T-helper 2 cell treated with Interferon-gamma antibody and Interleukin-4, amounts not matched to agents 100 ng/mL and 5 ng/mL, for 36 hours (primary cell): ENCODE measurements around the gene ITGB5. TPM values are rescaled to one million over a fixed set of nuclear protein-coding genes. Genes with fewer than 3 reads are reported as not detected.

ENCODE experiments used
- intact Hi-C: fragments of 100-400 bp; cut with micrococcal nuclease; formaldehyde crosslinking; loops from one replicate; pipeline ENCODE4 v1.15.1; 2023
- total RNA-seq: library from RNA; stranded (reverse); gene quantifications from 2 replicates; pipeline ENCODE4 v1.2.3, GENCODE V29; 2022

The ITGB5 gene
- total RNA-seq, 1 donor from 2014 or later: not detected

DNA sequence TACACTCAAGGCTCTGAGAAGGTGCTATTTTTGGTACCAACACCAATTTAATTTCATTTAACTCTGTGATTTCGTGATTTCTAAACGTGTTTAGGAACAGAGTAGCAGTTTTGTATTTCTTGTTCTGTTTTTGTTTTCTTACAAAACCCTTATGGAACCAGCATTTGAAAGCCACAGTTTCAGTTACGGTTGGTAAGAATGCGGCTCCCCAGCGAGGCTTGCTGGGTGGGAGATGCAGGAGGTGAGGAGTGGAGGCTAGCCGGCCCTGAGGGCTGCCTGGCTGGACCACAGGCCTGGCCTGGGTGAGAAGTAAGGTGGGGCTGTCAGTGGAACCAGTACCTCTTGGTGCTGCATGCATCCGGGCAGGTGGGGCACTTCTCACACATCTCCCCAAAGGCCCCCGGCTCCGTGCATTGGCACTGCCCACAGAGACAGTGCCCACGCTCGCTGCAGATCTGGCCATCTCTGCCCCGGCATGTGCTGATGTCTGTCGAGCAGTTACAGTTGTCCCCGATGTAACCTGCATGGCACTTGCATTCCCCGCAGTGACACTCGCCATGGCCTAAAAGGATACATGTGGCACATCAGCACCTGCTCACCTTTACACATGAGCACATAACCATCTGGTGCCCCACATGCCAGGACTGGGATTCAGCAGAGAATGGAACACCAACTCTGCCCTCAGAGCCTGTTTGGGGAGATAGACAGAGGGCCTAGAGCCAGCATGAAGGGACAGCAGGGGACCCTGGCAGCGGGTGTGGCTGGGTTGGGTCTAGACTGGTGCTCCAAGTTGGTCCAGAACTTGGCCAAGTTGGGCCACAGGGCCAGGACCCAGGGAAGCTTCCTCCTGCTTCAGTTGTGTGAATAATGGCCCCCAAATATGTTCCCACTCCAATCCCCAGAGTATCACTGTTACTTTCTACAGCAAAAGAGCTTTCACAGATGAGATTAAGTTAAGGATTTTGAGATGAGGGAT is 113.5 kb downstream of the ITGB5 start:
- intact Hi-C loops: no loop called here

DNA sequence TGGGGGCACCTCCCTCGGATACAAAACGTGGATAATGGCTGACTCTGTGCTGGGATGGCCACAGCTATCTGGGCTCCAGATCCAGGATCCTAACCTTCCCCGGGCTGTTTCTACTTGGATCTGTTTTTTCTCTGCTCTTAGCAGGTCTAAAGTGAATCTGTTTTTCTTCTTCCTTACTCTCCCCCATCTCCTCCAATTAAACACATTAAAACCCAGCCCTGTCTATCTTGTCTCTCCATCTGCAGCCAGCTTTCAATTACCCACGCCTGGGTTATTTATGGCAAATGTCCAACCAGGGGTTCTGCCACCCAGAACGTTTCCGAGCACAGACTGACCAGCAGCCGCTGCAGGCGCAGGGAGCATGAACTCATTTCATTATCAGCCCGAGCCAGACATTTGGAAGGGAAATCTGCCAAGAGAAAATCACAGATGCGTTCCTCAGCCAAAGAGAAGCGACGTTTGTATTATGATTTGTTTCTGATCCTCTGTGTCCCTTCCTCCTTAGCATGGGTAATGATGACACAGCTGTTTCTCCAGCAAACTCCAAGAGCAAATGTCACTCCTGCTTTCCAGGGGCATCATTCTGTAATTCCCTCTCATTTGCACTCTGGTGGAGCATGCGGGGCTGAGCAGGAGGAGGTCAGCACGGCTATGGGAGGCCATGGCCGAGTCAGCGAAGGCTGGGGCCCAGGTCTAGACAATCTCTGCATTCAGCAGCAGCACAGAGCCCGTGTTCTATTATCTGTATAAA is 114.9 kb downstream of the ITGB5 start:
- intact Hi-C loops: no loop called here

DNA sequence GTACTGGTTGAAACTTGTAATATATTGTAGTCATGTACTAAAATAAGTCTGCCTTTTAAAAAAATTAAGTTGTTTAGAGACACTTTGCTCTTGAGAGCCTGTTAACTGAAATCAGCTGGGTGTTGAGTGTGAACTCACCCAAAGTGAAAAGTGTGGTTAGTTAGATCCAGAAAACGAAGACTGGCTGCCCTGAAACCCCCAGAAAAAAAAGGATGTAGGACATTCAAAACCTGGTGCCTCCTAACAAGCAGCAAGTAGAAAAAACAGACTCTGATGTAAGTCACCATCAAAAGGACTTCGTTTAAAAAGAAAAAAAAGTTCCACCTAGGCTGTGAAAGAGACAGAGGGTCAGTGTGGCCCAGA is 116.1 kb downstream of the ITGB5 start:
- intact Hi-C loops: no loop called here

DNA sequence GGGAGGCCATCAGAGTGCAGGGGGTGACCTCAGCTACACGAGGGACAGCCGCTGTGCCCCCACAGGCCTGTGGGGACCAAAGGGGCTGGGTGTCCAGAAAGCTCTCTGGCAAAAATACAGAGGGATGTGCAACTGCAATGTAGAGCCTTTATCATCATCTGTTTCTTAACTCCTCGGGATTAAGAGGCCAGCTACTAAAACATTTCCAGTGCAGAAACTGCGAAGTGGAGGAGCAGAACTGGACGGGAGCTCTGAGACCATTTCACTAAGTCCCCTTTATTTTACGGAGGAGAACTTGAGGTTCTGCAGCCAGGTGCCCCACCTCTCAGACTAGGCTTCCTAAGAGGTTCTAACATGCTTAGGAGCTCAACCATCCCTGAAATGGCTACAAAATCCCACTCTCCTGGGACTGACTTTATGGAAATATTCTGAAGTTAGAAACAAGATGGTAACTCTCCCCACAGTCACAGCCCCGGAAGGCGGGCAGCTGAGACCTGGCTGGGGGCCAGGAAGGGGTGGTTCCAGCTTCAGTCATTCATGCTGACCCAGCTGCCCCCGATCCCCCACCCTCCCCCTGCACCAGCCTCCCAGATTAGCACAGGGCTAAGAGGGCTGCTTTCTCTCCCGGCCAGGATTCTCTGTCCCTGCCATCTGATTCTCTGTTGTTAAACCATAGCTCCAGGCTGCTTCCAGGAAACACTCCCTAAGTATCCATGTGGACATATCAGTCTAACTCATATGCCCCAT is 116.7 kb downstream of the ITGB5 start:
- intact Hi-C loops: no loop called here

DNA sequence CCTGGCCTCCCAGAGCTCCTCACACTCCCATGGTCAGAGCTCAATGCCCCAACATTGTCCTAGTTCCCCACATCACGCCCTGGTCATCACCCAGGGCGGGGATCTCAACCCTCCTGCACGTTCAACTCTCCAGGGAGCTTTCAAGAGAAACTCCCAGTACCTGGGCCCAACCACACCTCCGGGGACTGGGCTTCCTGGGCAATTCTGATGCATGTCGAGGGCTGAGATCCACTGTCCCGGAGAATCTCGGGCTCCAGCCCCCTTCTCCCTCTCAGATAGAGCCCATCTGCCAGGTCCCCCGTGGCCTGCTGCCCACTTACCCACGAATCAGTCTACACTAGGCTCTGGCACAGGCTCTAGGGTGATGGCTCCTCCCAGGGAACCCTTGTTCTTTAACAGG is 117.7 kb downstream of the ITGB5 start:
- intact Hi-C loops: no loop called here

DNA sequence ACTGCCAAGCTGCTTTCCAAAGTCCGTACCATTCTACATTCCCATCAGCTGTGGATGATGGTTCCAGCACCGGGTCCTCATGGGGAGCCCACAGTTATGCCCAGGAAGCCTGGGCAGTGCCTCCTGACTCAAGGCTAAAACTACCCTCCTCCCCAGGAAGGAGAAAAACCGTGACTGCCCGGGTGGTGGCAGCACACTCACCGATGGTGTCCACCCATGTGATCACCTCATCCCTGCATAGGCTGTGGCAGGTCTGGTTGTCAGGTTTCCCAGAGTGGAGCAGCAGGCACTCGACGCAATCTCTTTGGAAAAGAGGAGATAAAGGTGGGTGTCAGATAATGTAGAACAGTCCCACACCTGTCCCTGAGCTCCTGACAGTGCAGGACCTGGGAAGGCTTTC is 118.4 kb downstream of the ITGB5 start:
- intact Hi-C loops: no loop called here

DNA sequence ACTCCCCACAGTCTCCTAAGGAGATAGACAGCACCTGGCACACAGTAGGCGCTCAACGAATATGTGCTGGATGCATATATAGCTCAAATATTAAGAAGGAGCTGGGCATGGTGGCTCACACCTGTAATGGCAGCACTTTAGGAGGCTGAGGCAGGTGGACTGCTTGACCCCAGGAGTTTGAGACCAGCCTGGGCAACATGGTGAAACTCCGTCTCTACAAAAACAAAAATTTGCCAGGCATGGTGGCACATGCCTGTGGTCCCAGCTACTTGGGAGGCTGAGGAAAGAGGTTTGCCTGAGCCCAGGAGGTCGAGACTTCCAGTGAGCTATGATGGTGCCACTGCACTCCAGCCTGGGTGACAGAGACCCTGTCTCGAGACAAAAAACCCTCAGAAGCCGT is 119.5 kb downstream of the ITGB5 start:
- intact Hi-C loops: no loop called here

DNA sequence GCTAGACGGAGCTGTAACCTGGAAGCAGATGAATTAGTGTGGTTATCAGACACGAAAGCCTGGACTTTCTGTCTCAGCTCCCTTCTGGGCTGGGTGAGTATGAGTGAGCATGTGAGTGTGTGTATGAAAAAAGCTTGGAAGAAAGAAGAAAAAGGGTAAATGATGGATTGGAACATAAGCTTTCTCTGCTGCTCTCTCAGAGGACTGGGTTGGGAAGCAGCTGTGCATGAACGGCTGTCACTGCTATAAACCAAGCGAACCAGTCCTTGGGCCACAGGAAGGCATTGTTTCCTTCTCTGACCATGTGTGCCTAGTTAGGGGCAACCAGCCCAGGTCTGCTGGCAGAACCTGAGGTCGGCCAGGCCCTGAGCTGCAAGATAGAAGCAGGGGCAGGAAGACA is 119.9 kb downstream of the ITGB5 start:
- intact Hi-C loops: no loop called here

DNA sequence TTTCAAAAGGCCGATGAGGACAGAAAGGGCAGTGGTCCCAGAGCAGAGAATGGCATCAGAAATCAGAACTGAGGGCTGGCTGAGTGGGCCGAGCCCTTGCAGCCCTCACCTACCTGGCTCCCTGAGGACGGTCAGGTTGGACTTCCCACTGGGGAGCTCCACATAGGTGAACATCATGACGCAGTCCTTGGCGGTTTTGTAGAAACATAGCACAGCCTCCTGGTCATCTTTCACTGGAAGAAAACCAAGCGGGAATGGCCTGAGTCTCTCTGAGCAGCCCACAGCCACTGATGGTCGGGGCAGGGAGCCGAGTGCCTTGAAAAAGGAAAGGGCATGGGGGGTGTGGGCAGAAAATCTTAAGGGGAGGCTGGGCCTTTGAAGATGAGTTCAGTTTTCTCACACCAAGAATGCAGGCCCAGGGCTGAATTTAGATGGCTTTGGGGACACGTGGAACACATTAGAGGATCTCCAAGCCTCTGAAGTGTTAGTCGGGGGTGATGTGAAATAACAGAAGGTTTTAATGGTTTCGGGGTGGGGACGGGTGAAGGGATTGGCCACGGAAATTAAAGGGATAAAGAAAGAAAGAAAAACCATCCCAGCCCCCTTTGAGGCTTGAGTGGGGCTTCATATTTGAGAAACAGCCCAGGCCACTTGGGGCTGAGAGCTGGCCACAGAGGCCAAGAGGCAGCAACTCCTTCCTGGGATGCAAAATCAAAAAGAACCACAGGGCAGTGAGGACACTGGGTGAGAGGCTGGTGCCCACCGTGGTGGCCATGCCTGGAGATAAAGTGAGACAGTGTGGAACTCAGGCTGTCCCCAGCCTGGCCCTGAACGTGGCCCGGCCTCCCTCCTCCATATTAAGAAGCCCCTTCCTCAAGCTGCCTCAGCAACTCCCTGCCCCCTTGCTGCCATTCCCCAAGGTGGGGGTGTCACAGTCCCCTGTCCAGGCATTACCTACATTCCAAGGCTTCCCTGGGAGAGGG is 120.8 kb downstream of the ITGB5 start:
- intact Hi-C loops: no loop called here

DNA sequence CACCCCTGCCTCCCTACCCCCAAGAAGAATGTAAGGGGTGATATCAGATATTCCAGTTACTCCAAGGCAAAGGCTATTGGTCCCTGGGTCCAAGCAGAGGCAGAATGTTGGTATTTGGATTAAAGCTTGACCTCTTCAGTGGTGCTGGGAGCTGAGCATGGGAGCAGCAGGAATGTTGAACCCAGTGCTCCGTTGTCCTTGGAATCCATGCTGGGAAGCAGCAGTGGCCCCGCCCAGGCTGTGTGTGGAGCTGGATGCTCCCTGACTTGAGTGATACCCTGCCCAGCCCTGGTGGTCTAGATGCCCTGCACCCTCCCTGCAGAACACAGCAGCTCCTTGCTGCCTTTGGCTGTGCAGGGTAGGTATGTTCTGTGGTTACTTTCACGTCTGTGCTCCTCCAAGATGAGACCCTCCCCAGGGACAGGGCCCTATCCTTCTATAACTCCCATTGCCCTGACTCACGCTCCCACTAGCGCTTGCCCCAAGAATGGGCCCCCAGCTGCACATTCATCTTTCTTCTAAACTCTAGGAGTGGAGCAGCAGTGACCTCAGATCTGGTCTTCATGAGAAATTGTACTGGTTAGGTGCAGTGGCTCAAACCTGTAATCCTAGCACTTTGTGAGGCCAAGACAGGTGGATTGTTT is 121.8 kb downstream of the ITGB5 start:
- intact Hi-C loops: no loop called here

DNA sequence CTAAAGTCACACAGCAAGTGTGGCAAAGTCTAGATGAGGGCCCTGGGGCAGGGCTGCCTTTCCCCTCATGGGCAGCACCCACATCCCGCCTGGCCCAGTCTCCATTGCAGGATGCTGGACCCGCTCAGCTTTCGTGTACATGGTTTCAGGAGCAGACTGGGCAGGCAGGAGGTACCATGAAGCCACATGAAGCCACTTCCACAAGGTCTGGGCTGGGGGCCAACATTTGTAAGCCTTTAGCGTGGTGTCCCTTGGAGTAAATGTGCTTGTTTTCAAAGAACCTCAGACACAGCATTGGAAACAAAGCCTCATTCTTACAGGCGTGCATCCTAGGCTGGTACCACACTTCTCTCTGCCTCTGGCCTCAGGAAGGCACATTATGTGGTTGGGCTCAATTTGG is 122.4 kb downstream of the ITGB5 start:
- intact Hi-C loops: no loop called here

DNA sequence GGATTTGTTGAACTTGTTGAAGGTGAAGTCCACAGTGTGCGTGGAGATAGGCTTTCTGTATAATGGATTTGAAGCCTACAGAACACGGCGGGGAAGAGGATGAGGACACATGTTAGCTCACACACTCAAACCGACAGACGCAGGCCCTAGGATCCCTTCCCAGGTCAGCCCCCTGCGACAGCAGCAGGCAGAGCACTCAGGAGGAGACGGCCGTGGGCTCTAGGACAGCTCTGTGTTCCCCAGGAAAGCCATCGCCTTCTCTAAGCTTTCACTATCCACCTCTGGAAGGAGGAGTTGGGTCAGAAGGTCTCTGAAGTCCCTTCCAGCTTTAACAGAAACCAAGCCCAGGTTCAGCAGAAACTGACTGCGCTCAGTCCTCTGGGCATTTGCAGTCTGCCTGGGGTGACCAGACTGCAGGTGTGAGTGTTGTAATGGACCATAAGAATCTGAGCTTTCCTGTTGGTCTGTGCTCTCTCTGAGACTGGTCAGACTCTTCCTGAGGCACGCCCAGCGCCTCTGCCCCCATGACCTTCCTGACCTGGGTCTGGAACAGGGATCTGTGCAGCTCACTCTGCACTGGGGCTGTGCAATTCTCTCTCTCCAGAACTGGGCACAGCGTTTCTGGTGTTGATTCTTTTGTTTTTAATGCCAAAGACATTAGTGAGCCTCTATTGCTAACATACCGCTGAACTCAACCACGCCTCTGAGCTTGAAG is 123.4 kb downstream of the ITGB5 start:
- intact Hi-C loops: no loop called here

DNA sequence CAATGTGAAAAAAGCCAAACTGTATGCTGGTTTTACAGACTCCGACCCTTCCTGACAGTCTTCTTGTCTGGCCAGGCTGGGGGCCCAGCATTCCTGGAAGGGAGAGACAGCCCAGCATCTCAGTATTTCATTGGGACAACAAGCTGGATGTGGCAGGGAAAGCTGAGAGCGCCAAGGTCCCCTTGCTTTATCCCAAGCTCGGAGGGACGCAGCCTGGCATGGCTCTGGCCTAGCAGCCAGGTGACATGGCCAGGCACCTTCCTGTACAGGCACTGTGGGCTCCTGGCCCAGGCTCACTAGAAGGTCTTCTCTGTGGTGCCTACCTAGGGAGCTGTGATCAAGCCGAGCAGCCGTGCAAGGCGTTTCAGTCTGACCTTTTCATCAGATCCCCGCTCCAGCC is 124.0 kb downstream of the ITGB5 start:
- intact Hi-C loops: no loop called here

DNA sequence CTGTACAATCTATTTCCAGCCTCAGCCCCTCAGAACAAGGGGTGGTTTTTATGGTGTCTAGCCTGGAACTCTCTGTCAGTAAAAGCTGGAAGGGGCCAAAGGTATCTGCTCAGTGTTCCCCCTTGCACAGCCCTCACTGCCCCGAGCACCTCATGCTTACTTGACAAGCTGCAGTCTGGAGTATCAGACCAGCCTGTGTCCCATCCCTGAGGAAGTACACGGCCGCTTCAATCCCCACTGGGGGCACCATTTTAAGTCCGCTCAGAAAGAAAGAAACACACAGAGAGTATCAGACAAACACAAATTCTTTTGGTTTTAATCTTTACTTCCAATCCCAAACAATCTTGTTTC is 124.5 kb downstream of the ITGB5 start:
- intact Hi-C loops: no loop called here

DNA sequence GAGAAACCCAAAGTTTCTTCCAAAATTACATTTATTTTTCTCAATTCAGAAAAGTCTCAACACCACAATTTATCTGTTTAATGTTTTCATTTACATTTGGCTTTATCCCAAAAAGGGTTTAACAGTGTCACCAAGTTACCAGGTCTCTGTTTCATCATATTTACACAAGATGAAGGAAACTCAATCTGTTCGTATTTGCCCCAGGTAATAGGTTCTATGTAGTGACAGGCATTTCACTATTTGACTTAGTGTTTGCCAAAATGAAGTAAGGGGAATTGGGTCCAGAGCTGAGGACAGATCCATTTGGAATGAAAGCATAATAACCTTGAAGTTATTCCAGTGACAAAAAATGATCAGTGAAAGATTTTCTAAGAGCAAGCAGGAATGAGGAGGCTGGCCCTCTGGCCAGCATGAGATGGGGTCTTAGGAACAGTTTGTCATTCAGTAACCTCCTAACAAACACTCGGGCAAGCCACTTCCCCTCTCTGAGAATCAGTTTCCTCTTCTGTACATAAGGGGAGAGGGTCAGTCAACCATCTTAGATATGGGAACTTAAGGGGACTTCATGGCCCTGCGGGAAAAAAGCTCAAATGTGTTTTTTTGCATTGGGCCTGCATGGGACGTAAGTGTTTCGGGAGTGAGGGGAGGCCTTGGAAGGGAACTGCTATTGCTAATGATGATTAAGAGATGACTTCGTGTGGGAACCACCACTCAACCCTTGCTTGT is 125.1 kb downstream of the ITGB5 start:
- intact Hi-C loops: loop anchor here (1.0 kb wide), 3 partner anchors 139 to 823 kb away; no protein-coding TSS in a partner anchor

DNA sequence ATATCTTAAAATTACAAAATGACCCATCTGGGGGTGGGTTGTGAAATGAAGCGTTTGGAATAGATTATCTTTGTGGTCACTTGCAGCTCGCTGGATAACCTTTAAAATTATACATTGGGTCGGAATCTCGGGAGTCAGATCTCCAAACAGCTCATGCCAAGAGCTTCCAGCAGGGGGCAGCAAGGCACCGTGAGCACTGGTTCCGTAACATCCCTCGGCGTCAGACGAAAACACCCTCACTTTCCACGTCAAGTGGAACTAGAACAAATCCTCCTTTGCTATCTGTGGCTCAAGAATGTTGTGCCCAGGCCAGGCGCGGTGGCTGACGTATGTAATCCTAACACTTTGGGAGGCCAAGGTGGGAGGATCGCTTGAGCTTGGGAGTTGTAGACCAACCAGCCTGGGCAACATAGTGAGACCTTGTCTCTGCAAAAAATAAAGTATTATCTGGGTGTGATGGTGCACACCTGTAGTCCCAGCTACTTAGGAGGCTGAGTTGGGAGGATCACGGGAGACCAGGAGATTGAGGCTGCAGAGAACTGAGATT is 125.8 kb downstream of the ITGB5 start:
- intact Hi-C loops: loop anchor here (1.0 kb wide), 3 partner anchors 140 to 824 kb away; no protein-coding TSS in a partner anchor

DNA sequence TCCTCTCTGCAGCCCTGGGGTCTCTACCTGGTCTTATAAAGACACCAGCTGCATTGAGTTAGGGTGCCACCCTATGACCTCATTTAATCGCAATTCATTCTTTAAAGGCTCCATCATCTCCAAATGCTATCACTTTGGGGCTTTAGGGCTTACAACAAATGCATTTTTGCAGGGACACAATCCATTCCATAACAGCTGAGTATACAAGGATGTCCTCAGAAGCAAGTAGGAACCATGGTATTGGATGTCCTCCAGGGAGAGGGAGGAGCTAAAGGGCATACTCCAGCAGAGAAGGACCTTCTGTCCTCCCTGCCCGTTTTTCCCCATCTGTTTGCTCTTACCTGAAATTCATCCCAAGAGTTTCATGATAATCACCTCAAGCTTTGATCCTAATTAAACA is 126.6 kb downstream of the ITGB5 start:
- intact Hi-C loops: no loop called here

DNA sequence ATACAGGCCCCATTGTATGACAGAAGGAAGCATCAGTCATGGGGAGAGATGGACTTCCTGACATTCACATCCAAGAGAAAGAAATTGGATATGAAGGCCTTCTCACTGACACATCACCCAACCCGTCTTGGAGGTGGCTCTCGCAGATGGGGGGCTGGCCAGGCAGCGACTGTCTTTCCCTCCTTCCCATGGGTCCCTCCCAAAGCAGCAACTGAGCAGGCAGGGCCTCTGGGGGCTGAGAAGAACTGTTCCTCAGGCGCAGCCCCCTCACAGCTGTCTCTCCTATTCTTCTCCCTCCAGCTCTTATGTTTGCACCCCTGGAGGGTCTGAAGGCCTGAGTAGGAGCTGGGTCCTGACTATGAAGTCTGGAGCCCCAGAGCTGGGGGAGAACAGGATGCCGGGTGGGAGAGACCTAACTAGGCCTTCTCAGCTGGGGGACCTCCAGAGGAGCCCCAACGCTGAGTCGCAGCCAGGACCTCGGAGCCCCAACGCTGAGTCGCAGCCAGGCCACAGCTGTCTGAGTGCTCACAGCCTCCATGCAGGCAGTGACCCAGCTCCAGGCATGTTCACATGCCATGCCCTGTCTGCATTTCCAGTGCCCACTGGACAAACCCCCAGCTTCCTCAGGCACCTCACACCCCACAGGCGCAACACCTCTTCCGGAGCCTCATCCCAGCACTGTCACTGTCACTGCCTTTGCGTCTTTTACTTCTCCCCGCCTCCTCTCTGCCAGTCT is 127.3 kb downstream of the ITGB5 start:
- intact Hi-C loops: no loop called here
